C4-2B (cell line): ENCODE results near the gene KANK2.

Source experiments
- ZFX ChIP-seq: fragments of 450-650 bp; IDR thresholded peaks from 2 replicates; pipeline ENCODE4 v1.6.1; 2017
- TF ChIP-seq, protein P1 (sequence below): fragments of 450-650 bp; conservative IDR thresholded peaks from 2 replicates; pipeline ENCODE4 v1.5.1; 2017; ENCODE audit warnings: mild to moderate bottlenecking

DNA sequence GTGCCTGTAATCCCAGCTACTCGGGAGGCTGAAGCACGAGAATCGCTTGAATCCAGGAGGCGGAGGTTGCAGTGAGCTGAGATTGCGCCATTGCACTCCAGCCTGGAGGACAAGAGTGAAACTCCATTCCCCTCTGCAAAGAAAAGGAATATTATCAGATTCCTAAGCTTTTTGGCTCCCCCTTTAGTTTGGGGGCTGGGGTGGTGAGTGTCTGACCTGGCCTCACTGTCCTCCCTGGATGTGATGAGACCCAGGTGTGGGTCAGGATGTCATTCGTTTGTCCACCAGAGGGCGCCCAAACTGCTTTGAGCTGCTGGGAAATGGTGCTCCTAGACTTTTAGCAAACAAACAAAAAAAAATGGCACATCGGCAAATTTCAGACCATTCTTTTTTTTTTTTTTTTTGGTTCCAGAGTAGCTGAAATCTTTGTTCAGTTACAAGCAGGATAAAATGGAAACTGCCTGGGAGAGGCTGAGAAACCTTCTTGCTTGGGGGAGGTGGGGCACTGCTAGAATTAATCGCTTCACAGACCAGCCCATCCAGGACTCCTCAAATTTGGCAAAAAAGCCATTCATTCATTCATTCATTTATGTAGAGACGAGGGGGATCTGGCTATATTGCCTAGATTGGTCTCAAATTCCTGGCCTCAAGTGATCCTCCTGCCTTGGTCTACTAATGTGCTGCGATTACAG lies 71.2 kb downstream of the KANK2 start:
- TF ChIP-seq, protein P1, sequence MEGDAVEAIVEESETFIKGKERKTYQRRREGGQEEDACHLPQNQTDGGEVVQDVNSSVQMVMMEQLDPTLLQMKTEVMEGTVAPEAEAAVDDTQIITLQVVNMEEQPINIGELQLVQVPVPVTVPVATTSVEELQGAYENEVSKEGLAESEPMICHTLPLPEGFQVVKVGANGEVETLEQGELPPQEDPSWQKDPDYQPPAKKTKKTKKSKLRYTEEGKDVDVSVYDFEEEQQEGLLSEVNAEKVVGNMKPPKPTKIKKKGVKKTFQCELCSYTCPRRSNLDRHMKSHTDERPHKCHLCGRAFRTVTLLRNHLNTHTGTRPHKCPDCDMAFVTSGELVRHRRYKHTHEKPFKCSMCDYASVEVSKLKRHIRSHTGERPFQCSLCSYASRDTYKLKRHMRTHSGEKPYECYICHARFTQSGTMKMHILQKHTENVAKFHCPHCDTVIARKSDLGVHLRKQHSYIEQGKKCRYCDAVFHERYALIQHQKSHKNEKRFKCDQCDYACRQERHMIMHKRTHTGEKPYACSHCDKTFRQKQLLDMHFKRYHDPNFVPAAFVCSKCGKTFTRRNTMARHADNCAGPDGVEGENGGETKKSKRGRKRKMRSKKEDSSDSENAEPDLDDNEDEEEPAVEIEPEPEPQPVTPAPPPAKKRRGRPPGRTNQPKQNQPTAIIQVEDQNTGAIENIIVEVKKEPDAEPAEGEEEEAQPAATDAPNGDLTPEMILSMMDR = peak; percentile 92
- TF ChIP-seq ZFX = no peak
